HG02938 (cell line): ENCODE measurements around the gene SPDYA.

ENCODE experiments used
- ATAC-seq: cut with Tn5 transposase; IDR thresholded peaks from one replicate; pipeline ENCODE4 v1.9.1; 2021; ENCODE audit warnings: mild to moderate bottlenecking, moderate library complexity; ENCODE audit not compliant: unreplicated experiment

The SPDYA gene

DNA sequence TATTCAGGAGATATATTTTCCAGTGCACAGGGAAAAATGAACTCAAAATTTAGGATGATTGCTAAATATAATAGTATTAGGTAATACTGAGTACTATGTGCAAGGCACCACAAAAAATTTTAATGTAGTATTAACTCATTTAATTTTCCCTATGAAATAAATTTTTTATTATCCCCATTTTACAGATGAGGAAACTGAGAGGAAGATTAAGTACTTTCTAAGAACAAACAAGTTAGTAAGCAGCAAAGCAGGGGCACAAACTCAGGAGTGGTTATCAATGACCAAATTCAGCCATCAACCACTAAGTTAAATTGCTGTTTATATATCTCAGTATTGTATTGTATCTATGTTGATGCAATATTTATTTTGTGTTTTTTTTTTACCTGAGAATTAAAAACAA, 14.2 kb downstream of the SPDYA start:
- no peak for ATAC-seq

DNA sequence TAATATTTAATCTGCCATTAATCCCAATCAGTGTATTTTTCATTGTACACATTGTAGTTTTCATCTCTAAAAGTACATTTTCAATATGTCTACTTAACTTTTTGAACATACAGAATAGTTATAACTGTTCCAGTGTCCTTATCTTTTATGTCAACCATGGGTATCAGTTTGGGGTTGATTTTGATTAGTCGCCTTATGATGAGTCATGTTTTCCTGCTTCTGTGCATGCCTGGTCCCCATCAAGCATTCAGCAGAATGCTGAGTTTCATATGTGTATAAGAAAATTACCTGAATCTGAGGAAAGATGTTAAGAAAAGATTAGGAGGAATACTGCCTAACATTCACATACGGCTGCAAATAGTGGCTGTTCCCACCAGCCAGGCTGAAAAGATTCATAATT, 17.7 kb downstream of the SPDYA start:
- ATAC-seq, result no peak

DNA sequence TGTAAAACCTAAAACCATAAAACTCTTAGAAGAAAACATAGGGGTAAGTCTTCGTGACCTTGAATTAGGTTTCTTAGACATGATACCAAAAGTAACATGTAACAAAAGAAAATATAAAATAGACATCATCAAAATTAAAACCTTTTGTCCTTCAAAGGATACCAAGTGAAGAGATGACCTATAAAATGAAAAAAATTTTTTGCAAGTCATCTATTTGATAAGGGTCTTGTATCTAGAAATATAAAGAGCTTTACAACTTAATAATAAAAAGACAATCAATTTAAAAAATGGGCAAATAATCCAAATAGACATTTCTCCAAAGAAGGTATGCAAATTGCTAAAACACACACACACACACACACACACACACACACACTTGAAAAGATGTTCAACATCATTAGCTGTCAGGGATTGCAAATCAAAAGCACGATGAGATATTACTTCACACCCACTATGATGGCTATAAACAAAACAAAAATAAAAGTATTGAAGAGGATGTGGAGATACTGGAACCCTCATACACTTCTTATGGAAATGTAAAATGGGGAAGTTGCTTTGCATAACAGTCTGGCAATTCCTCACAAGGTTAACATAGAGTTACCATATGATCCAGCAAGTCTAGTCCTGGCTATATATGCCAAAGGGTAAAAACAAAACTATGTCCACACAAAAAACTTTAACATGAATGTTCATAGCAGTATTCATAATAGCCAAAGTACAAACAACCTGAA, 23.3 kb downstream of the SPDYA start:
- ATAC-seq, result no peak

DNA sequence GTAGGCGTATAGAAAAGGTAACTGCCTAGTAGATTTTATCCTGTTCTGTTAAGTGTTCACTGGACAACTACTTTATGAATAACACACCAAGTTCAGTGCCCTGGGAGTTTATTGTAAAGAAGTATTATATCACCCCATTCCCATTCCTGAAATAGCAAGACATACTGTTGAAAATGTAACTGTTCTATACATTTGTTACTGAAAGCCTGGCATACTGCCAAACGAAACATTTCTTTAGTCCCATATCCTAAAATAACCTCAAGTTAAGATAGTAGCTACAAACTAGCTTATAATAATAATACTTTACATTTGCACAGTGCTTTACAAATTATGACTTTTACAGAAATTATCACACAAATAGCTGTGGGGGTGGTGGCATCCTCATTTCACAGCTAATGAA, 25.1 kb downstream of the SPDYA start:
- ATAC-seq, result no peak

DNA sequence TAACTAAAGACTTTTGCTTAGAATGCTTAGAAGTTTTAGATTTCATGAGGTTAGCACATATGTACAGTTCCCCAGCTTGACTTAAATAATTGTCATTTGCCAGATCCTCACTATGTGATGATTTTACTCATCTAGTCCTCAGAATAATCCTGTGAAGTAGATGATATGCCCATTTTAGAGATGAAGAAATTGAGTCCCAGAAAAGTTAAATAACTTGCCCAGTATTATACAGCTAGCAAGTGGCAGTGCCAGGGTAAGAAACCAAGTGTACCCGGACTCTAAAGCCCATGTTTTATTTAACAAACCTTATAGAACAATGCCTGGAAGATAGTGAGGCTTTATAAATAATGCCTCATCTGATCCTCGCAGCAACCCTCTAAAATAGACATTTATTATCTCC, 28.3 kb downstream of the SPDYA start:
- ATAC-seq, result no peak

DNA sequence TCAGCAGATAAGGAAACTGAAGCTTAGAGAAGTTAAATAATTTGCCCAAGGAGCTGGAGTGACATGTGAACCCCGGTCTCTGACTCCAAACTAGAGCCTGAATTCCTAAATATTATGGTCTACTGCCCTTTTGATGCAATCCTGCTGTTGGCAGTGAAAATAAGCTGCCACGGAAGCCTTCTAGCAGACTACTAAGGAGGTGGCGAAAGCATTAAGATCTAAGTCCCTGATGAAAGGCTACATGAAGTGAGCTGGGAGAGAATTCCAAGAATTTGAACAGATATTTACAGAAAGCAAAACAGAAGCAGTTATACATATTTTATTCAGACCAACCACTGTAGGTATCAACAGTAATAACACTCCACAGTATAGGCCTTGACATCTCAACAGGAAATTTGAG, 31.4 kb downstream of the SPDYA start:
- ATAC-seq, result no peak

DNA sequence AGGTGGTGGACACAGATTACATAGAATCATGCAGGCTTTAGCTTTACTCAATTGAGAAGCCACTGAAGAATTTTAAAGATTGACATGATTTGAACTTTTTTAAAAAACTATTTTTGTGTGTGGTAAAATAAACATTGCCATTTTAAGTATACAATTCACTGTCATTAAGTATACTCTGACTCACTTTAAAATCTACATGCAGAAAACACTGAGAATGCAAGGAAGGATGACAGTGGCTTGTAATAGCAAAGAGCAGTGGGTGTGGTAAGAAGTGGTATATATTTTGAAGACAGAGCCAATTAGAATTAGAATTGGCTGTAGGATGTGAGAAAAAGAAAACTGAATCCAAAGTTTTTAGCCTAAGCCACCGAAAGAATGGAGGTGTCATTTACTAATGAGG, 44.6 kb downstream of the SPDYA start:
- ATAC-seq, result no peak

DNA sequence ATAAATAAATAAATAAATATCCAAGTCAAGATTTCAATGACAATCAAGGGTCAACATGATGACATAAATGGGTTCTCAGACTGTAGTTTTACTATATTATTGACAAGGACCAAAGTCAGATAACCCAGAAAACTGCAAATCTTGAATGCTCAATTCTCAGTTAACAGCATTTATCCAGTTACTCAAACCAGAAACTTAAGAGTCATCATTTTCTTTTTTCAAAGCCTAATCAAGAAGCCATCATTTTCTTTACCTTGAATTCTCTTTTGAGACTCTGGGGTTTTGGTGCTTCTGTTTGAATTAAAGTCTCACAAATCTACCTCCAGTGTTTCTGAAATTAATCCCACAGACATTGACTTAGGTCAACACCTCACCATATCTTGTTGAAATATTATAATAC, 45.3 kb downstream of the SPDYA start:
- no peak for ATAC-seq

DNA sequence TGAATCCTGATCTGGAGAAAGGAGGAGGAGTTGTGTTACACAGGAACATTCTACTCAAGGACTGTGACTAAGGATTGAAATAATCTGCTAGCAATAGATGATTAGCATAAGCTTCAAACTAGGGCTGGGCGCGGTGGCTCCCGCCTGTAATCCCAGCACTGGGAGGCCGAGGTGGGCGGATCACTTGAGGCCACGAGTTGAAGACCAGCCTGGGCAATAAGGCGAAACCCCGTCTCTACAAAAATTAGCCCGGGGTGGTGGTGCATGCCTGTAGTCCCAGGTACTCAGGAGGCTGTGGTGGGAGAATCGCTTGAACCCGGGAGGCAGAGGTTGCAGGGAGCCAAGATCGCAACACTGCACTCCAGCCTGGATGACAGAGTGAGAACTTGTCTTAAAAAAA, 58.0 kb downstream of the SPDYA start:
- no peak for ATAC-seq

DNA sequence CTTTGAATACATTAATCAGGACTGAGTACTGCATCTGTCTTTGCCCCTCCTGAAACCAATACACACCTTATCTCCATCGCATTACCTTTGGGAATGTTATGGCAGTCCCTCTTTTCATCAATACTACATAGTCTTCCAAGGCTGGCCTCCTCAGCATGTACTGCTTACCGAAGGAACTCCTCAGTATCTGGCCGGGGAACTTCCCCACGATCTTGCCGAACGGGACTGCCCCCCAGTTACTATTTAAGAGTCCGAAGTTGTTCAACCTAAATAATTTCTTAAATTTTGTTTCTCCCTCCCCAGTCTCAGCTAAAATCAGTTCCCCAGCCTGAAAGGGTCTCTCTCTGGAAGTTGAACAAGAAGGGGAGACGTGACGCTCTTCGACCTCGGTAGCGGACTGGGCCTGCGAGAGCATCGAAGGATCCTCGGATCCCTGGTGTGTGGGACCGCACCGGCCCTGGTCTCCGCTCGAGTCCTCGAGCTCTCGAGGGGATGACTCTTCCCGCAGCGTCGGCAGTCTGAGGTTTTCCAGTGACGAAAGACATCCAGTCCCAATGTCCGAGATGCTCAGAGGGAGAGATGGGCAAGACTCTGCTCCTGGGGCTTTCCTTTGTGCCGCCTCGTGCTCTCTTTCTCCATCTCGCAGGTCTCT, 59.0 kb downstream of the SPDYA start:
- ATAC-seq, result peak; percentile 28

DNA sequence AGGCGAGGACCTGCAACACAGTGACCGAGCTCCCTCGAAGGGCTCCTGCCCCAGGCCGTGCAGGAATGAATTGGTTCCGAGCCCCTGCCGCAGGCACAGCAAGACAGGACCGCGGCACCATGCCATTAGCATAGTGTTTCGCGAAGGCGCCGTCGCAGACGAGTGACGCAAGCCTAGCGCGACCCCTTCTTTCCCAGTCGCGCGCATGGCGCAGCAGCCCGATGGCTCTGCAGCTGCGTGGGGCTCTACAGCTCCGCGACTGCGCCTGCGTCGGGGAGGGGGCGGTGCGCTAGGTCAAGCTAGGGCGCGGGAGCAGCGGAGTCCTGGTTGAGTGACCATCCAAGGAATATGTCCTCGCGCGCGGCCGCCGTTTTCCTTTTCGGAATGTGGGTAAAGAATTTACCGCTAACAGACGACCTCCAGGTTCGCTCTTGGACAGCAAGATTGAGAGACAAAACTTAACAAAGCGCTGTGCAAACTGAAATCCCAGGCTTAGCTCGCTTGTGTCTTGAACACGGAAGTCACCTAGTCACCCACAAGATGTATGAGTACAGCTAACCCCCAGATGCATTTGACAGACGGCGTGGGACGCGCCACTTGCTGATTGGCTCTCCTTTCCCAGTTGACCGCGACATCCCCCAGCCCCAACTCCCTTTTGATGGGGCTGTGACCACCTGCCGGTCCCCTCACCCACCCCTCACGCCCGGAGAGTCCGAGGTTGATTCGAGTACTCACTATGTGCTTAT, 59.7 kb downstream of the SPDYA start, which contains the start of gene TRMT61B:
TRMT61B (minus strand) TSS at position 164 of the 746 bp plus-strand sequence; CDS start at position 132, 32 bp downstream.
- peak; percentile 89 for ATAC-seq

DNA sequence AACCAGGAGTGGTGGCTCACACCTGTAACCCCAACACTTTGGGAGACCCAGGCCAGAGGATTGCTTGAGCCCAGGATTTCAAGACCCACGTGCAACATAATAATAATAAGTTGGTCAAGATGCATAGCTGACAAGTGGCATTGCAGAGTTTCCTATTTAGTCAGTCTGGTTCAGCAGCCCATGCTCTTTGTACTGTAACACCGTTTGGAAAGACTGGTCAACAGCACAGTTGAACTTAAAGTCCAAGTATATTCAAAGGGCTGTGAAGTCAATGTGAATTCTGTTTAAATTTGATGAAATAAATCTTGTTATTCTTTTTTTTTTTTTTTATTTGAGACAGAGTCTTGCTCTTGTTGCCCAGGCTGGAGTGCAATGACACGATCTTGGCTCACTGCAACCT, 61.0 kb downstream of the SPDYA start:
- ATAC-seq, result no peak

DNA sequence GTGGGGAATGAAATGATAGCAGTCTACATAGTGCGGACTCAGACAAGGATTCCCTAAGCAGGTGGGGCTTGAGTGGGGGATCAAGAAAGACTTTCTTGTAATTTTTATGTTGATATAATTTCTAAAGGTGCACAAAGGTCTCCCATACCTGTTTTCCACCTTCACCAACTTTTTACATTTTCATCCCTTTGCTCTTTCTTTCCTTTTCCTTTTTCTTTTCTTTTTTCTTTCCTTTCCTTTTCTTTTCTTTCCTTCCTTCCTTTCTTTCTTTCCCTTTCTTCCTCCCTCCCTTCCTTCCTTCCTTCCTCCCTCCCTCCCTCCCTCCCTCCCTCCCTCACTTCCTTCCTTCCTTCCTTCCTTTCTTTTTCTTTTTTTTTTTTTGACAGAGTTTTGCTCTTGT, 69.6 kb downstream of the SPDYA start:
- ATAC-seq, result no peak

DNA sequence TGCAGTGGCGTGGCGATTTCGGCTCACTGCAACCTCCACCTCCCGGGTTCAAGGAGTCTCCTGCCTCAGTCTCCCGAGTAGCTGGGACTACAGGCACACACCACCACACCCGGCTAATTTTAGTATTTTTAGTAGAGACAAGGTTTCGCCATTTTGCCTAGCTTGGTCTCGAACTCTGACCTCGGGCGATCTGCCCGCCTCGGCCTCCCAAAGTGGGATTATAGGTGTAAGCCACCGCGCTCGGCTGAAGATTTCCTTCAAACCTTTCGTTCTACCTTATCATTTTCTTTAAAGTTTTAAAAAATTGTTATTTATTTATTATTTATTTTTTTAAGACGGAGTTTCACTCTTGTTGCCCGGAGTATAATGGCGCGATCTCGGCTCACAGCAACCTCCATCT, 82.9 kb downstream of the SPDYA start:
- ATAC-seq, result no peak

DNA sequence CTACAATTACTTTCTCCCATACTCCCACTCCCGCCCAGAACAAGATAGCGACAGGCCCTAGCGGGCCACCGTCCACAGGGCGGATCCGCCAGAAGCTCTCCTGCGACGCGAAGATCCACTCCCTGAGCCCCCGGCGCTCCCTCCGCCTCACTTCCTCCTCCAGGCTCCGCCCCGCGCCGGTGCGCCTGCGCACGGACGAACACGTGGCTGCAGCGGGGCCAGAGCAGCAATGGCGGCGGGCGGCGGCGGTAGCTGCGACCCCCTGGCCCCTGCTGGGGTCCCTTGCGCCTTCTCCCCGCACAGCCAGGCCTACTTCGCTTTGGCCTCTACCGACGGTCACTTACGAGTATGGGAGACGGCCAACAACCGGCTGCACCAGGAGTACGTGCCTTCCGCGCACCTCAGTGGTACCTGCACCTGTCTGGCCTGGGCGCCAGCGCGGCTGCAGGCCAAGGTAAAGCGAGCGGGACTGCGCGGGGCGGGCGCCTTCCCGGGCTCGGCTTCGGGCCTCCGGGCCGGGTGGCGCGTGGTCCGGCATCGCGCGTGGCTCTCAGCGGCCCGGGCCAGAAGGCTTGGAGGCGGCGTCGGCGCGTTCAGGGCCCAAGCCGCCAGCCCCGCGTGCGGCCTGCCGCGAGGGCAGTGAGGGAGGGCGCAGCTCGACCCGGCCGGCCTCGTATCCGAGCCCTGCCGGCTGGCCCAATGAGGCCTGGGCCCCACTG, 84.0 kb downstream of the SPDYA start, which contains the start of gene WDR43:
WDR43 (plus strand) TSS at position 198 of the 719 bp plus-strand sequence; CDS start at position 230, 32 bp downstream.
- peak; percentile 75 for ATAC-seq

DNA sequence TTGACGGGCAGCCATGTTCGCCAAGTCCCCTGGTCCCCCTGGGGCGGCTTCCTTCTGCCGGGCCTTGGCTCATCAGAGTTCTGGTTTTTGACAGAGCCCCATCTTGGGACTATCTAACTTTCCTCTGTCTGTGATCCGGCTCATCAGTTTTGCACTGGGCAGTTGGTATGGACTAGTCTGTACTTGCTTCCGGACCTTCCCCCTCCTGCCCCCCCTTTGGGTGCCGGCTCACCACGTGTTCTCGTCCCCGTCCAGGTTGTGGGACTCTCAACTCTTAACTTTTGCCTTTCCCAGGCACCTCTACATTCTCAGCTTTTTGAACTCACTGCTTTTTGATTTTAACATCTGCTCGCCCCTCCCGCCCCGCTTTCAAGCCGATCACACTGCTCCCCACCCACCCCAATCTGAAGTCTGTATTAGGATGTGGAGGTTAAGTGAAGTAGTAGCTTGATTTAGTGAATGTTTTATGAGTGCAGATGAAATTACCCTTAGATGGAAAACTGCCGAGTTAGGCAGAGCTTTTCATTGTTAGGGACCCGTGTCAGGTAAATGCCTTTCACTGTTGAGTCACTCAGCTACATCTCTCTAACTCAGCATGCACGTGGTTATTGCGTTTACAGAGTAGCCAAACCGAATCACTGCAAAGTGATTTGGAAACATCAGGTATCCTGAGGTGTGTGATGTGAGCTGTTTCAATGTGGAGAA, 84.7 kb downstream of the SPDYA start:
- peak; percentile 30 for ATAC-seq

DNA sequence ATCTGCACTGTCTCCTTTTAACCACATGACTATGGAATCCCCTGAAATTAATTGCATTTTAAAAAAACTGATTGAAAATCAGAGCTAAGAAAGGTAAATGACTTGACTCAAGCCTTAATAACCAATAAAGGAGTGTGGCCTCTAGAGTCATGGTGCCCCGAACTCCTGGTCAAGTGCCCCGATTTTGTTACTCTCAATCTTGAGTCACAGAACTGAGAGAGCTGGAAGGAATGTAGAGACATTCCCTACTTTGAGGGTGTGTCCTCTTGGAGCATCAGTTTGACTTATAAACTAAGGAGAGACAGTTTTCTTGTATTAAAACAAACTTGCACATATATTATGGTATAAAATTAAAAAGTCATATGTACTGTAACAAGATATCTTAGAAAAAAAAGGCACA, 86.3 kb downstream of the SPDYA start:
- no peak for ATAC-seq

DNA sequence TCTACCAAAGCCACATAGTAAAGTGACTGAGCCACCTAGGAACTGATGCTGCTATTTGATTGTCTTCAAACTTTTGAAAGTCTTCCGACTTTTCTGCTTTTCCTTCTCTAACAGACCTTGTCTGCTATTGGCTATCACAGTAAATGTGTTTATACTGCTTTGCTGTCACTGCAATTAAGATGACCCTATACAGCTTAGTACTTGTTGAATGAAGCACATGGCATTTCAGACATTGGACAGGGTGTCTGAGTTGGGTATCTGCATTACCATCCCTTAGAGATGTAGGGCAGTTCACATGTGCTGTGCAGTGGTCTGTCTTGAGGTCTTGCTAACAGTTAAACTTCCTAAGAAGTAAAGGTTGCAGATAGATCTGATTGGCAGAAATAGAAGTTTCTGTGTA, 87.4 kb downstream of the SPDYA start:
- ATAC-seq, result no peak
